Astrocyte of the spinal cord (primary cell): ENCODE results near the gene ZNF471.

Experiments used
- DNase-seq: peaks from one replicate; pipeline ENCODE4 v3.0.0; 2011; ENCODE audit warnings: low read depth, low spot score
- H3K4me3 ChIP-seq: 2 replicates; pipeline ENCODE4 v1.5.1; 2011; ENCODE audit warnings: low read depth, mild to moderate bottlenecking, low read length, moderate library complexity
- in situ Hi-C: cut with HindIII; loops from 2 replicates; pipeline ENCODE4 v1.10.0; 2017; ENCODE audit warnings: low sequenced_read_pairs
- TF ChIP-seq, protein P1 (sequence below): IDR thresholded peaks from 2 replicates; pipeline ENCODE4 v1.5.1; 2012; ENCODE audit warnings: low read depth, mild to moderate bottlenecking, low read length, inconsistent platforms

The ZNF471 gene

GRCh38 chr19:56543776-56544175, 36.1 kb downstream of the ZNF471 start:
- in situ Hi-C loops: no loop called here
- TF ChIP-seq, protein P1, sequence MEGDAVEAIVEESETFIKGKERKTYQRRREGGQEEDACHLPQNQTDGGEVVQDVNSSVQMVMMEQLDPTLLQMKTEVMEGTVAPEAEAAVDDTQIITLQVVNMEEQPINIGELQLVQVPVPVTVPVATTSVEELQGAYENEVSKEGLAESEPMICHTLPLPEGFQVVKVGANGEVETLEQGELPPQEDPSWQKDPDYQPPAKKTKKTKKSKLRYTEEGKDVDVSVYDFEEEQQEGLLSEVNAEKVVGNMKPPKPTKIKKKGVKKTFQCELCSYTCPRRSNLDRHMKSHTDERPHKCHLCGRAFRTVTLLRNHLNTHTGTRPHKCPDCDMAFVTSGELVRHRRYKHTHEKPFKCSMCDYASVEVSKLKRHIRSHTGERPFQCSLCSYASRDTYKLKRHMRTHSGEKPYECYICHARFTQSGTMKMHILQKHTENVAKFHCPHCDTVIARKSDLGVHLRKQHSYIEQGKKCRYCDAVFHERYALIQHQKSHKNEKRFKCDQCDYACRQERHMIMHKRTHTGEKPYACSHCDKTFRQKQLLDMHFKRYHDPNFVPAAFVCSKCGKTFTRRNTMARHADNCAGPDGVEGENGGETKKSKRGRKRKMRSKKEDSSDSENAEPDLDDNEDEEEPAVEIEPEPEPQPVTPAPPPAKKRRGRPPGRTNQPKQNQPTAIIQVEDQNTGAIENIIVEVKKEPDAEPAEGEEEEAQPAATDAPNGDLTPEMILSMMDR: no peak

DNA sequence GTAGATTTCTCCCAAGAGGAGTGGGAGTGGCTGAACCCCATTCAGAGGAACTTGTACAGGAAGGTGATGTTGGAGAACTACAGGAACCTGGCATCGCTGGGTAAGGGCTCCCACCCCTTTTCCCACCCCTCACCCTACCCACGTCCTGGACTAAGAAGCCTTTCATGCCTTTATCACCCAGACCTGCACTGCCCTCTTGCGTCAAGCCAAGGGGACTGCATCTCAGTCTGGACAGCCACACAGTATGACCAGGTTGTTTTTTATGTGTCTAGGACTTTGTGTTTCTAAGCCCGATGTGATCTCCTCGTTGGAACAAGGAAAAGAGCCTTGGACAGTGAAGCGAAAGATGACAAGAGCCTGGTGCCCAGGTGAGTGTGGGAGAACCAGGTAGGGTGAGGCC, 39.9 kb downstream of the ZNF471 start:
- no peak overlapping the region for H3K4me3 ChIP-seq
- TF ChIP-seq, protein P1: peak; percentile 22
- no peak for DNase-seq
- in situ Hi-C loops: no loop called here

More at GRCh38 chr19:56543776-56544175, 36.1 kb downstream of the ZNF471 start:
- no peak overlapping the region for H3K4me3 ChIP-seq
- DNase-seq: no peak

- no peak for DNase-seq
- no peak overlapping the region for H3K4me3 ChIP-seq
- in situ Hi-C loops: no loop called here
Observed at GRCh38 chr19:56554272-56554869, 46.7 kb downstream of the ZNF471 start.

GRCh38 chr19:56562766-56563165, 55.1 kb downstream of the ZNF471 start:
- no peak for DNase-seq
- in situ Hi-C loops: no loop called here
- TF ChIP-seq, protein P1: no peak
- no peak overlapping the region for H3K4me3 ChIP-seq

More at GRCh38 chr19:56554272-56554869, 46.7 kb downstream of the ZNF471 start:
- TF ChIP-seq, protein P1: no peak

DNA sequence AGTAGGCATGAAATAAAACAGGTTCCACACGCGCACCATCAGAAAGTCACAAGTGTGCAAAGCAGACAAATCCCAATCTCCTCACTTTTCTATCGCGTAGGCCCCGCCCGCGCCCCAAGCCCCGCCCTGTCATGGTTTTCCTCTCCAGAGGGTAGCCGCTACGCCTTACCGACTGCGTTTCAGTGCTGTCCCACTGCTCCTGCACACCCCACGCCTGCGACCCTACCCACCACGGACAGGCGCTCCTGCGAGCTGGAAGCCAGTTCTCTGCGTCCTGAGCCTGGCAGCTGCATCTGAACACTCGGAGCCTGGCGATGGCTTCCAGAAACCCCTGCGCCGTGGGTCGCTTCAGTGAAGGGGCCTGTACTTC, 59.2 kb downstream of the ZNF471 start:
- TF ChIP-seq, protein P1: no peak
- in situ Hi-C loops: no loop called here
- peak overlapping the region; percentile 85 for H3K4me3 ChIP-seq
- DNase-seq: no peak

- in situ Hi-C loops: no loop called here
- peak within 1 kb of the TSS; percentile 85 for H3K4me3 ChIP-seq
- DNase-seq: peak; percentile 93
- TF ChIP-seq, protein P1: no peak
Observed at GRCh38 chr19:56567274-56568120, 59.8 kb downstream of the ZNF471 start, which contains the start of gene ZNF470. Gene ZNF470, plus strand, starts transcription at chr19:56567468. Its CDS starts 2,844 bp downstream, at chr19:56570312.
